ENCODE data around the gene NDRG4. TPM values are rescaled to one million over a fixed set of nuclear protein-coding genes. Genes with fewer than 3 reads are reported as not detected.

NDRG4 gene
- total RNA-seq, 6 experiments from 2014 or later = 1.5 to 5.3 (median 3.6) TPM

DNA sequence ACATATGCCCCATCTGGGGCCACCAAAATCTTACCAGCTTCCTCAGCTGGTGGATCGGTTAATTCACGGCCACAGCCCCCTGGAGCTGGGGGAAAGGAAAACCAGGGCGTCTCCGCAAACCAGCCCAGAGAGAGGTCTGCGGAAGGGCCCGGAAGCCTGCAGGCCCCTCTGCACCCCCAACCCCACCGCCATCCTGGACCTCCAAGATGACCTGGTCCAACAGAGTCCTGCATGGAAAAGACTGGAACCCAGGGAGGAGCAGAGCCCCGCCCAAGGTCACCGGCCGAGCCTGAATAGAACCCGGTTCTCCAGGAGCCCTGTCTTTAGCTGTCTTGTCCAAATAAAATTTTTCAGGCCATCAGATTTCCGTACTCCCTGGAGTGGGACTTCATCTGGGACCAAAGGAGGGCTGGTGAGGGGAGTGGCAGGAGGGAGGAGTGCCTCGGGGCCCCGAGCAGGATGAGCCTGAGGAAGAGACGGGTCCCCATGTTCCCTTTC is 37.4 kb upstream of the NDRG4 start:
- TF ChIP-seq, protein P1, sequence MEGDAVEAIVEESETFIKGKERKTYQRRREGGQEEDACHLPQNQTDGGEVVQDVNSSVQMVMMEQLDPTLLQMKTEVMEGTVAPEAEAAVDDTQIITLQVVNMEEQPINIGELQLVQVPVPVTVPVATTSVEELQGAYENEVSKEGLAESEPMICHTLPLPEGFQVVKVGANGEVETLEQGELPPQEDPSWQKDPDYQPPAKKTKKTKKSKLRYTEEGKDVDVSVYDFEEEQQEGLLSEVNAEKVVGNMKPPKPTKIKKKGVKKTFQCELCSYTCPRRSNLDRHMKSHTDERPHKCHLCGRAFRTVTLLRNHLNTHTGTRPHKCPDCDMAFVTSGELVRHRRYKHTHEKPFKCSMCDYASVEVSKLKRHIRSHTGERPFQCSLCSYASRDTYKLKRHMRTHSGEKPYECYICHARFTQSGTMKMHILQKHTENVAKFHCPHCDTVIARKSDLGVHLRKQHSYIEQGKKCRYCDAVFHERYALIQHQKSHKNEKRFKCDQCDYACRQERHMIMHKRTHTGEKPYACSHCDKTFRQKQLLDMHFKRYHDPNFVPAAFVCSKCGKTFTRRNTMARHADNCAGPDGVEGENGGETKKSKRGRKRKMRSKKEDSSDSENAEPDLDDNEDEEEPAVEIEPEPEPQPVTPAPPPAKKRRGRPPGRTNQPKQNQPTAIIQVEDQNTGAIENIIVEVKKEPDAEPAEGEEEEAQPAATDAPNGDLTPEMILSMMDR (IDR thresholded peaks at IDR 0.05) = no peak
- Mint-ChIP-seq H3K36me3 (ENCODE audit: low read depth) (no peaks in the 10 kb centered on the region), H3K4me1 (ENCODE audit: low read depth) (peaks cover 10% of the 10 kb centered on the region), H3K27ac (no peak overlapping the region), H3K9me3 (no peaks in the 10 kb centered on the region), H3K27me3 (ENCODE audit: insufficient read depth) (peaks cover 44% of the 10 kb centered on the region), H3K4me3 (no peak overlapping the region)
- no peak for DNase-seq

DNA sequence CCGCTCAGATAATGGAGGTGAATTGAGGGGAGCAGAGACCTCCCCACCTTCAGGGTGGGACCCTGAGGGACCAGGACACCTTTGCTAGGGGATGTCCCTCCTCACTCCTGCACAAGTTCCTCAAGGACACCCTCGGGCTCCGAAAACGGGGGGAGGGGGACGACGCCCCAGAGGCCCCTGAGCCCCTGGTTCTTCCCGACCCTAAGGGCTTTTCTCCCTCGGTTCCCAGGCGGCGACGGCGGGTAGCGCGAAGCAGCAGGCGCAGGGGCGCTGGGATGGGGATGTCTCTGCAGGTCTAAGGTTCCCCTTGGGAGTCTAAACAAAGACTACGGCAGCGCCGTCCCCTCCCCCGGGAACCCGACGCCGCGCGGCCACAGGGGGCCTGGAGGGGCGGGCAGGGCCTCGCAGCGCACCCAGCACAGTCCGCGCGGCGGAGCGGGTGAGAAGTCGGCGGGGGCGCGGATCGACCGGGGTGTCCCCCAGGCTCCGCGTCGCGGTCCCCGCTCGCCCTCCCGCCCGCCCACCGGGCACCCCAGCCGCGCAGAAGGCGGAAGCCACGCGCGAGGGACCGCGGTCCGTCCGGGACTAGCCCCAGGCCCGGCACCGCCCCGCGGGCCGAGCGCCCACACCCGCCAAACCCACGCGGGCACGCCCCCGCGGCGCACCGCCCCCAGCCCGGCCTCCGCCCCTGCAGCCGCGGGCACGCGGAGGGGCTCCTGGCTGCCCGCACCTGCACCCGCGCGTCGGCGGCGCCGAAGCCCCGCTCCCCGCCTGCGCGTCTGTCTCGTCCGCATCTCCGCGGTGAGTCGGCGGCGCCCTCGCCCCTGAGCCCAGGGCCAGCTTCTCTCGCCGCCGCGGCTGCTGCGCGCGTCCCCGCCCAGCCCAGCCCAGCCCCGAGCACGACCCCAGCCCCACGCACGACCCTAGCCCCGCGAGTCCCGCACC is 36.7 kb upstream of the NDRG4 start:
- TF ChIP-seq, protein P1 (IDR thresholded peaks at IDR 0.05) = no peak
- Mint-ChIP-seq H3K36me3 (ENCODE audit: low read depth) (no peaks in the 10 kb centered on the region), H3K4me1 (ENCODE audit: low read depth) (peaks cover 10% of the 10 kb centered on the region), H3K4me3 (no peak overlapping the region), H3K27me3 (ENCODE audit: insufficient read depth) (peaks cover 48% of the 10 kb centered on the region), H3K9me3 (no peaks in the 10 kb centered on the region), H3K27ac (no peak overlapping the region)
- no peak for DNase-seq

DNA sequence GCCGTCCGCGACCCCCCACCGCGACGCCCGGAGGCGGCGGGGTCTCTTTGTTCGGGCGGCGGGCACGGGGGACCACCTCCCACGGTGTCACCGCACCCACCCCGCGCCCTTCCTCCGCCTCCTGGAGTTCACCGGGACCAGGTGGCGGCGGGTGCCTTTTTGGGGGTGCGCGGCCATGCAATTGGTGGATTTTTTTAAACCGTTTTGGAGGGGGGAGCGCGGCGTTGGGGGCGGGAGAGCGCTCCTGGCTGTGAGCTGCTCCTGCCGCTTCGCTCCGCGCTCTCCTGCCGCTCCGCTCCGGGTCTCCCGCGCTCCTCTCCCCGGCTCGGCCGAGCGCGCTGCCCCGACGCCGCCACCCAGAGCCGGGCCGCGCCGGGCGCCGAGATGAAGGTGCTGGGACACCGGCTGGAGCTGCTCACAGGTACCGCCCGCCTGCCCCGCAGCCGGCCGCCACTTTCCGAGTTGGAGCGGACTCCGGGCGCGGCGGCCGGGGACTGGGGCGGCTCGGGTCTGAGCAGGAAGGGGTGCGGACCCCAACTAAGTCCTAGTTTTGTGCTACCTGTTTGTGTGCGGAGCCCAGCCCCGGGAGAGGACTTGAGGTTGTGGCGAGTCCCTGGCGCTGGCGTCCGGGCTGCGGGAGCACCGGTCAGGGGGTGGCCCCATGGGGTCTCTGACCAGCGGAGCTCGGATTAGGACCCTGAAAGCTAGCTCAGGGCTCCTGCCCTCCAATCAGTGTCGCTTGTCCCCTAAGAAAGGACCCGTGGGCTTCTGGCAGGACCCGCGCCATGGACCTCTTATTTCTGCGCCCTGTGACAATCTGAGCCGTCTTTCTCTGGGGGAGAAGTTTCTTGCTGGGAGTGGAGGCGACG is 35.7 kb upstream of the NDRG4 start:
- no peaks in the 10 kb centered on the region for H3K36me3 Mint-ChIP-seq (ENCODE audit: low read depth)
- H3K4me3 Mint-ChIP-seq = 0 out of 2 replicates have a peak overlapping the region, but pooled peaks have one; percentile 16
- DNase-seq = no peak
- H3K4me1 Mint-ChIP-seq (ENCODE audit: low read depth) = peaks cover 4% of the 10 kb centered on the region
- no peak overlapping the region for H3K27ac Mint-ChIP-seq
- TF ChIP-seq, protein P1 (IDR thresholded peaks at IDR 0.05) = no peak
- peaks cover 55% of the 10 kb centered on the region for H3K27me3 Mint-ChIP-seq (ENCODE audit: insufficient read depth)
- no peaks in the 10 kb centered on the region for H3K9me3 Mint-ChIP-seq

DNA sequence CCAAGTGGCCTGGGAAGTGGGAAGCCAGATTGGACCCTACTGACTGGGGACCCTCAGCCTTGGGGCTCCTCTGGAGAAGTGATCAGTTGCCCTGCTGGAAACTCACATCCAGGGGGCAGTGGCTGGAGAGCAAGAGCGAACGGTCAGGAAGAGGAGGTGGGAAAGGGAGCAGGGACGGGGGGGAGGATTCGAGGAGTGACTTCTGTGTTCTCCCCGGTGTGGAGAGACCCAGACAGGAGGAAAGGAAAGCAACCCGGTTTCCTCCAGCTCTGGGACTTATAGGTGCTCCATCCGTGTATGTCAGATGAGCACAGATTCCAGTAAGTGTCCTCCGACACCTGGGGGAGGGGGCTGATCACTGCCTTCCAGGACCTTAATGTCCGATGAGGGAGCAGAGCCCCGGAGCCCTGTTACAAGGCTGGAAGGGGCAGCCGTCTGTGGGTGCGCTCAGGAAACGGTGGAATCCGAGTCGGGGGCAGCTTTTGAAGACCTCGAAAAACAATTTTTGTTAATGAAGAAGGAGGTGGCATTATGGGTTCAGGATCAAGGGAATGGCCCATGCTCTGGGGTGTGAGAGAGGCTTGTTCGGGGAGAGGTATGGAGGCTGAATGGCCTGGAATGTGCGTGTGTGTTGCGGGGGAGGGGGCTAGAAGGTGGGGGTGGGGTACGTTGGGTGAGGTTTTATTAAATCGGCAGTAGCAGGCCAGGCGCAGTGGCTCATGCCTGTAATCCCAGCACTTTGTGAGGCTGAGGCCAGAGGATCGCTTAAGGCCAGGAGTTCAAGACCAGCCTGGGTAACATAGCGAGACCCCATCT is 34.8 kb upstream of the NDRG4 start:
- Mint-ChIP-seq H3K27me3 (ENCODE audit: insufficient read depth) (peaks cover 56% of the 10 kb centered on the region), H3K36me3 (ENCODE audit: low read depth) (no peaks in the 10 kb centered on the region), H3K9me3 (no peaks in the 10 kb centered on the region), H3K4me3 (0 out of 2 replicates have a peak overlapping the region, but pooled peaks have one; percentile 16), H3K4me1 (ENCODE audit: low read depth) (no peaks in the 10 kb centered on the region; the same call in 1 of the 2 replicates), H3K27ac (no peak overlapping the region)
- no peak for DNase-seq
- TF ChIP-seq, protein P1 (IDR thresholded peaks at IDR 0.05) = peak; percentile 21

DNA sequence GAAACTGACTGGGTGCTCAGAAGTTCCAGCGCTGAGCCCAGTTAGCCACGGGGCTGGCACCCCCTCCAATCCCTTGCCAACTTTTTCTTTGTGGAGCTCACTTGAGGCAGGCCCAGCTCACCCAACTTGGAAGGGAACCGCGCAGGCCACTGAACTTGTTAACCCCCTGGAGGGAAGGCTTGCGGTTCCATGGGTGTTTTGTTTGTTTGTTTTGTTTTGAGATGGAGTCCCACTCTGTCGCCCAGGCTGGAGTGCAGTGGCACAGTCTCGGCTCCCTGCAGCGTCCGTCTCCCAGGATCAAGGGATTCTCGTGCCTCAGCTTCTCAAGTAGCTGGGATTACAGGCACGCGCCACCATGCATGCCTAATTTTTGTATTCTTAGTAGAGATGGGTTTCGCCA is 34.1 kb upstream of the NDRG4 start:
- H3K36me3 Mint-ChIP-seq (ENCODE audit: low read depth) = no peaks in the 10 kb centered on the region
- no peaks in the 10 kb centered on the region for H3K9me3 Mint-ChIP-seq
- TF ChIP-seq, protein P1 (IDR thresholded peaks at IDR 0.05) = no peak
- DNase-seq = no peak
- H3K4me3 Mint-ChIP-seq = no peak overlapping the region
- H3K27me3 Mint-ChIP-seq (ENCODE audit: insufficient read depth) = peaks cover 60% of the 10 kb centered on the region
- H3K27ac Mint-ChIP-seq = no peak overlapping the region
- no peaks in the 10 kb centered on the region; the same call in 1 of the 2 replicates for H3K4me1 Mint-ChIP-seq (ENCODE audit: low read depth)
